Uterus (tissue), 2 donors: Measurements from ENCODE around the gene FARS2.

Experiments
- POLR2A ChIP-seq, 2 donors: fragments of 450-650 bp; IDR thresholded peaks; one replicate each; pipeline ENCODE4 v1.6.1; 2016; ENCODE audit warnings: antibody characterized with exemption in 2 of 2, mild to moderate bottlenecking in 1 of 2, moderate library complexity in 1 of 2
- TF ChIP-seq, protein P1 (sequence below), 4 experiments: fragments of 200-600 bp in 2 of 4; fragments of 450-650 bp in 2 of 4; sonication (generic) in 2 of 4; IDR thresholded peaks; one replicate each; pipeline ENCODE4 v1.5.1; 2016 to 2019; ENCODE audit warnings: antibody characterized with exemption in 4 of 4, mild to moderate bottlenecking in 2 of 4, moderate library complexity in 1 of 4

DNA sequence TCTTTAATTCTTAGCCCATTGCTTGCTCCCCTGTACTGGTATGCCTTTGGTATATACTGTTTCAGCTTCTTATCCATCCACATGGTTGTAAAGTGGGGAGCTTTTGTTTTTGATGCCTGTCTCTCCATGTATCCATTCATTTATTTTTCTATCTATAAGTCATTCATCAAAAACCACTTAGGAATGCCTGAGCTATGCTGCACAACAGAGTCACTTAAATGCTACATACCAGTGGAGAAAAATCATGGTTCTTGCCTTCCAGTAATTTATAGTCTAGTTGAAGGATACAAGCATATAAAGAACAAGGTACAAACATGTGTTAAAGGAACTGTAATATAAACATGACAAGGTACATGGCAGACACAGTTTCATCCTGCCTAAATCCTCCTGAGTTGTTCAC lies 398.2 kb downstream of the FARS2 start:
- TF ChIP-seq, protein P1, sequence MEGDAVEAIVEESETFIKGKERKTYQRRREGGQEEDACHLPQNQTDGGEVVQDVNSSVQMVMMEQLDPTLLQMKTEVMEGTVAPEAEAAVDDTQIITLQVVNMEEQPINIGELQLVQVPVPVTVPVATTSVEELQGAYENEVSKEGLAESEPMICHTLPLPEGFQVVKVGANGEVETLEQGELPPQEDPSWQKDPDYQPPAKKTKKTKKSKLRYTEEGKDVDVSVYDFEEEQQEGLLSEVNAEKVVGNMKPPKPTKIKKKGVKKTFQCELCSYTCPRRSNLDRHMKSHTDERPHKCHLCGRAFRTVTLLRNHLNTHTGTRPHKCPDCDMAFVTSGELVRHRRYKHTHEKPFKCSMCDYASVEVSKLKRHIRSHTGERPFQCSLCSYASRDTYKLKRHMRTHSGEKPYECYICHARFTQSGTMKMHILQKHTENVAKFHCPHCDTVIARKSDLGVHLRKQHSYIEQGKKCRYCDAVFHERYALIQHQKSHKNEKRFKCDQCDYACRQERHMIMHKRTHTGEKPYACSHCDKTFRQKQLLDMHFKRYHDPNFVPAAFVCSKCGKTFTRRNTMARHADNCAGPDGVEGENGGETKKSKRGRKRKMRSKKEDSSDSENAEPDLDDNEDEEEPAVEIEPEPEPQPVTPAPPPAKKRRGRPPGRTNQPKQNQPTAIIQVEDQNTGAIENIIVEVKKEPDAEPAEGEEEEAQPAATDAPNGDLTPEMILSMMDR (IDR thresholded peaks at IDR 0.05) = no peak
- TF ChIP-seq POLR2A (IDR thresholded peaks at IDR 0.05) = no peak
